CD14-positive monocyte (primary cell): ENCODE data around the gene PDE11A. TPM values are rescaled to one million over a fixed set of nuclear protein-coding genes. Genes with fewer than 3 reads are reported as not detected.
"Not testable (repeated sequence)": the region's sequence is repeated elsewhere in the genome, so short reads cannot be mapped to it uniquely, and the experiment has no call there.

Experiments
- DNase-seq, 3 donors: peaks; one replicate each; pipeline ENCODE4 v3.0.0-alpha.2; 2011 to 2022
- H2AFZ ChIP-seq: 2 replicates; pipeline ENCODE4 v1.6.0; 2012; ENCODE audit warnings: mild to moderate bottlenecking, low read depth, low read length, inconsistent platforms; ENCODE audit not compliant: insufficient read depth, poor library complexity, severe bottlenecking
- H3K27ac ChIP-seq, 2 donors: 1 replicate in 1 of 2; 2 replicates in 1 of 2; pipeline ENCODE4 v1.5.1; 2012 to 2013; ENCODE audit warnings: low read length in 2 of 2, control low read depth in 1 of 2, inconsistent platforms in 1 of 2, low read depth in 1 of 2, mild to moderate bottlenecking in 1 of 2
- H3K27me3 ChIP-seq, 2 donors: one replicate each; pipeline versions ENCODE4 v1.6.0 to v1.6.1; 2011 to 2013; ENCODE audit warnings: low read length in 2 of 2; ENCODE audit not compliant: control insufficient read depth in 2 of 2, insufficient read depth in 2 of 2
- H3K36me3 ChIP-seq, 2 donors: replicated peaks in 1 of 2; 1 replicate in 1 of 2; 2 replicates in 1 of 2; pipeline versions ENCODE4 v1.5.1 to v1.6.1; 2012 to 2013; ENCODE audit warnings: low read length in 2 of 2, control low read depth in 1 of 2, inconsistent platforms in 1 of 2, mild to moderate bottlenecking in 1 of 2; ENCODE audit not compliant: insufficient read depth in 2 of 2, control insufficient read depth in 1 of 2
- H3K4me1 ChIP-seq, 2 donors: 1 replicate in 1 of 2; 2 replicates in 1 of 2; pipeline versions ENCODE4 v1.5.1 to v1.6.1; 2012 to 2013; ENCODE audit warnings: low read length in 2 of 2, control low read depth in 1 of 2, inconsistent platforms in 1 of 2, mild to moderate bottlenecking in 1 of 2, moderate library complexity in 1 of 2; ENCODE audit not compliant: insufficient read depth in 2 of 2, control insufficient read depth in 1 of 2
- H3K4me2 ChIP-seq: replicated peaks from 2 replicates; pipeline ENCODE3; 2012; ENCODE audit warnings: low read length, moderate library complexity, mild to moderate bottlenecking; ENCODE audit not compliant: poor library complexity, severe bottlenecking; ENCODE audit errors: extremely low read depth
- H3K4me3 ChIP-seq, 3 experiments: fragments of 200-600 bp in 1 of 3; sonication (generic) in 1 of 3; replicated peaks in 1 of 3; 1 replicate in 2 of 3; 2 replicates in 1 of 3; pipeline ENCODE4 v1.5.1; 2011 to 2013; ENCODE audit warnings: low read length in 3 of 3, mild to moderate bottlenecking in 3 of 3, control low read depth in 2 of 3, low read depth in 2 of 3, inconsistent platforms in 1 of 3, moderate library complexity in 1 of 3
- H3K79me2 ChIP-seq: 2 replicates; pipeline ENCODE4 v1.6.0; 2012; ENCODE audit warnings: mild to moderate bottlenecking, control low read depth, inconsistent platforms, low read length, moderate library complexity; ENCODE audit not compliant: insufficient read depth
- H3K9ac ChIP-seq: 2 replicates; pipeline ENCODE4 v1.6.0; 2017; ENCODE audit warnings: low read length, mild to moderate bottlenecking; ENCODE audit not compliant: insufficient read depth, poor library complexity, severe bottlenecking
- H3K9me3 ChIP-seq, 2 donors: replicated peaks in 1 of 2; 1 replicate in 1 of 2; 2 replicates in 1 of 2; pipeline versions ENCODE4 v1.5.1 to v1.6.1; 2012 to 2013; ENCODE audit warnings: low read length in 2 of 2, control low read depth in 1 of 2; ENCODE audit not compliant: control insufficient read depth in 1 of 2, insufficient read depth in 1 of 2
- H4K20me1 ChIP-seq: 2 replicates; pipeline ENCODE4 v1.6.0; 2012; ENCODE audit warnings: mild to moderate bottlenecking, low read length, control low read depth, moderate library complexity; ENCODE audit not compliant: insufficient read depth
- H3K27ac Mint-ChIP-seq, 7 donors: one replicate each; pipeline ENCODE4 v1.8.0; 2020; ENCODE audit warnings: mild to moderate bottlenecking in 7 of 7, mixed read lengths in 7 of 7, moderate library complexity in 6 of 7, inconsistent platforms in 2 of 7
- H3K27me3 Mint-ChIP-seq, 3 donors: one replicate each; pipeline ENCODE4 v1.8.0; 2021 to 2022; ENCODE audit warnings: low read depth in 3 of 3, mild to moderate bottlenecking in 3 of 3, mixed read lengths in 3 of 3, moderate library complexity in 3 of 3, inconsistent platforms in 1 of 3
- H3K36me3 Mint-ChIP-seq, 2 donors: one replicate each; pipeline ENCODE4 v1.8.0; 2020; ENCODE audit warnings: mixed read lengths in 2 of 2, inconsistent platforms in 1 of 2, mild to moderate bottlenecking in 1 of 2
- H3K4me1 Mint-ChIP-seq: one replicate; pipeline ENCODE4 v1.8.0; 2020; ENCODE audit warnings: mild to moderate bottlenecking, mixed read lengths
- H3K4me3 Mint-ChIP-seq, 2 donors: one replicate each; pipeline ENCODE4 v1.8.0; 2020; ENCODE audit warnings: mild to moderate bottlenecking in 2 of 2, mixed read lengths in 2 of 2, moderate library complexity in 1 of 2
- H3K9me3 Mint-ChIP-seq, 7 donors: one replicate each; pipeline ENCODE4 v1.8.0; 2020 to 2022; ENCODE audit warnings: mixed read lengths in 7 of 7, mild to moderate bottlenecking in 6 of 7, moderate library complexity in 6 of 7, inconsistent platforms in 2 of 7
- WGBS: methylation state at CpG from one replicate; pipeline ENCODE4 v1.1.5; 2013; ENCODE audit warnings: missing lambda C conversion rate; ENCODE audit not compliant: insufficient coverage; 5-methylcytosine and 5-hydroxymethylcytosine counted together
- intact Hi-C, 2 donors: fragments of 100-400 bp; cut with micrococcal nuclease; formaldehyde crosslinking; loops; one replicate each; pipeline versions ENCODE4 v1.15.0 to v1.15.1; 2023
- polyA plus RNA-seq, 3 donors: library from polyadenylated mRNA; depleted of rRNA in 1 of 3; unstranded in 2 of 3; stranded (reverse) in 1 of 3; fragments of 300-500 nt in 2 of 3; fragments of >200 nt in 1 of 3; fragmentation: Illumina TruSeq in 2 of 3; gene quantifications; 1 replicate in 2 of 3; 2 replicates in 1 of 3; pipeline ENCODE4 v1.2.3, GENCODE V29; 2012 to 2021
- TF ChIP-seq, protein P1 (sequence below): fragments of 200-600 bp; IDR thresholded peaks from one replicate; pipeline ENCODE4 v1.8.0; 2022; ENCODE audit warnings: antibody characterized with exemption, mild to moderate bottlenecking

The PDE11A gene
- polyA plus RNA-seq, 3 donors, result not detected

- H3K9me3 ChIP-seq, result no peaks in the 10 kb centered on the region
- H3K4me1 Mint-ChIP-seq, result no peaks in the 10 kb centered on the region
- no peaks in the 10 kb centered on the region for H3K4me1 ChIP-seq
- no peak for DNase-seq
- no peak overlapping the region for H3K9ac ChIP-seq
- no peaks in the 10 kb centered on the region for H3K79me2 ChIP-seq
- no peak overlapping the region for H3K27ac Mint-ChIP-seq
- peaks cover 0 to 4% (median 0%) of the 10 kb centered on the region in 7 donors for H3K9me3 Mint-ChIP-seq
- no peak overlapping the region for H3K27ac ChIP-seq
- H3K27me3 Mint-ChIP-seq, result peaks cover 0 to 1% (median 0%) of the 10 kb centered on the region in 3 donors
- no peak overlapping the region for H3K4me2 ChIP-seq
- H3K36me3 Mint-ChIP-seq, result no peaks in the 10 kb centered on the region
- intact Hi-C loops, result no loop called here
- H3K4me3 ChIP-seq, result no peak overlapping the region
- TF ChIP-seq, protein P1, sequence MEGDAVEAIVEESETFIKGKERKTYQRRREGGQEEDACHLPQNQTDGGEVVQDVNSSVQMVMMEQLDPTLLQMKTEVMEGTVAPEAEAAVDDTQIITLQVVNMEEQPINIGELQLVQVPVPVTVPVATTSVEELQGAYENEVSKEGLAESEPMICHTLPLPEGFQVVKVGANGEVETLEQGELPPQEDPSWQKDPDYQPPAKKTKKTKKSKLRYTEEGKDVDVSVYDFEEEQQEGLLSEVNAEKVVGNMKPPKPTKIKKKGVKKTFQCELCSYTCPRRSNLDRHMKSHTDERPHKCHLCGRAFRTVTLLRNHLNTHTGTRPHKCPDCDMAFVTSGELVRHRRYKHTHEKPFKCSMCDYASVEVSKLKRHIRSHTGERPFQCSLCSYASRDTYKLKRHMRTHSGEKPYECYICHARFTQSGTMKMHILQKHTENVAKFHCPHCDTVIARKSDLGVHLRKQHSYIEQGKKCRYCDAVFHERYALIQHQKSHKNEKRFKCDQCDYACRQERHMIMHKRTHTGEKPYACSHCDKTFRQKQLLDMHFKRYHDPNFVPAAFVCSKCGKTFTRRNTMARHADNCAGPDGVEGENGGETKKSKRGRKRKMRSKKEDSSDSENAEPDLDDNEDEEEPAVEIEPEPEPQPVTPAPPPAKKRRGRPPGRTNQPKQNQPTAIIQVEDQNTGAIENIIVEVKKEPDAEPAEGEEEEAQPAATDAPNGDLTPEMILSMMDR, result no peak
- no CpG with 5 or more reads among the region's 1 CpG for WGBS
- H2AFZ ChIP-seq, result no peak overlapping the region
- no peaks in the 10 kb centered on the region for H4K20me1 ChIP-seq
- no peaks in the 10 kb centered on the region for H3K27me3 ChIP-seq
- no peaks in the 10 kb centered on the region for H3K36me3 ChIP-seq
- H3K4me3 Mint-ChIP-seq, result no peak overlapping the region
Observed at GRCh38 chr2:178043266-178043665, 29.3 kb downstream of the PDE11A start.

GRCh38 chr2:178033583-178033982 lies 39.0 kb downstream of the PDE11A start:
- H4K20me1 ChIP-seq, H3K4me1 Mint-ChIP-seq, H3K4me2 ChIP-seq, H3K4me1 ChIP-seq, H3K27me3 Mint-ChIP-seq, H3K36me3 ChIP-seq, H3K4me3 ChIP-seq, H3K36me3 Mint-ChIP-seq, DNase-seq, H3K4me3 Mint-ChIP-seq, H3K27ac ChIP-seq, H3K9ac ChIP-seq, H2AFZ ChIP-seq, H3K9me3 ChIP-seq, H3K27ac Mint-ChIP-seq, H3K79me2 ChIP-seq, intact Hi-C loops, H3K27me3 ChIP-seq: not testable (repeated sequence)
- H3K9me3 Mint-ChIP-seq, result peaks cover 5 to 14% (median 10%) of the 10 kb centered on the region in 7 donors
